Sigmoid colon (tissue), 4 donors: Measurements from ENCODE around the gene TENM4.

Experiments used
- CTCF ChIP-seq, 4 experiments: fragments of 450-650 bp in 3 of 4; fragments of 200-600 bp in 1 of 4; IDR thresholded peaks; one replicate each; pipeline ENCODE4 v1.5.1; 2016 to 2019; ENCODE audit warnings: antibody characterized with exemption in 4 of 4, mild to moderate bottlenecking in 3 of 4, moderate library complexity in 2 of 4
- EP300 ChIP-seq, 4 donors: sonication (generic); formaldehyde crosslinking; IDR thresholded peaks; one replicate each; pipeline ENCODE4 v1.6.1; 2017; ENCODE audit warnings: antibody characterized with exemption in 4 of 4
- POLR2A ChIP-seq, 2 donors: fragments of 450-650 bp; IDR thresholded peaks; one replicate each; pipeline ENCODE4 v1.6.1; 2016; ENCODE audit warnings: antibody characterized with exemption in 2 of 2, mild to moderate bottlenecking in 2 of 2, moderate library complexity in 2 of 2

- TF ChIP-seq POLR2A (IDR thresholded peaks at IDR 0.05), result no peak
- no peak for TF ChIP-seq CTCF (IDR thresholded peaks at IDR 0.05)
- TF ChIP-seq EP300 (IDR thresholded peaks at IDR 0.05), result no peak
These were observed 88.5 kb downstream of the TENM4 start for GRCh38 chr11:79352349-79352703.
